Nephron progenitor cell (in vitro differentiated cells): ENCODE data around the gene G6PC3.
A peak's percentile ranks its signal among the peaks of the same experiment; 100 is the strongest.

ENCODE experiments used
- DNase-seq: peaks from one replicate; pipeline ENCODE4 v3.0.0; 2021
- H3K27ac Mint-ChIP-seq: 2 replicates; pipeline ENCODE4 v1.8.0; 2021; ENCODE audit warnings: mild to moderate bottlenecking, moderate library complexity, mixed read lengths
- H3K27me3 Mint-ChIP-seq: 2 replicates; pipeline ENCODE4 v1.8.0; 2021; ENCODE audit warnings: mild to moderate bottlenecking, low read depth, mixed read lengths; ENCODE audit not compliant: poor library complexity
- H3K36me3 Mint-ChIP-seq: 2 replicates; pipeline ENCODE4 v1.8.0; 2021; ENCODE audit warnings: low read depth, mixed read lengths
- H3K4me1 Mint-ChIP-seq: 2 replicates; pipeline ENCODE4 v1.8.0; 2021; ENCODE audit warnings: mixed read lengths
- H3K4me3 Mint-ChIP-seq: 2 replicates; pipeline ENCODE4 v1.8.0; 2021; ENCODE audit warnings: mild to moderate bottlenecking, moderate library complexity, mixed read lengths
- H3K9me3 Mint-ChIP-seq: 2 replicates; pipeline ENCODE4 v1.8.0; 2021; ENCODE audit warnings: mild to moderate bottlenecking, moderate library complexity, mixed read lengths
- TF ChIP-seq, protein P1 (sequence below): fragments of 200-600 bp; sonication (generic); IDR thresholded peaks from 2 replicates; pipeline ENCODE4 v1.5.0; 2021; ENCODE audit warnings: antibody characterized with exemption

G6PC3 gene

DNA sequence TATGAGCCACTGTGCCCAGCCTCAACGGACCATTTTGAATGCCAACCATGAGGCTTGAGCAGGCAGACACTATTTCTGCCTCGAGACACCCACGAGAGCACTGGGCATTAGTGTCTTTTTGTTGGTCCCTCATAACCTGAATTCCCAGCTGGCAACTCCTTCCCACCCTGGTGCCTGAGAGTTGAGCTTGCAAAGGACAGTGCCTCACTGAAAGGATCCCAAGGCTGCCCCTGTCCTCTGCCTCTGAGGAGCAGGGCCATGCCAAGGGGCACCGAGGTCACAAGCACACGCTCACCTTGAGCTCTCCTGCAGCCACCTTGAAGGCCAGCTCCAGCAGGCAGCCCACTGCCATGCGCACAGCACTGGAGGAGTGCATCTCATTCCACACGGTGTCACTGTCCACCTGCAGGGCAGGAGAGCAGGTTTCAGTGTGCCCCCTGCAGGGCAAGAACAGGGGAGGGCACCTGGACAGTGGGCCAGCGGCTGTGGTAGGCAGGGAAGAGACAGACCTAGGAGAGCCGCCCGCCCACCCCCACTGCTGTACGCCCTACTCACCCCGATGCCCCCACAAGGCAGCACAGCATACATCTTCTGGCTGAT lies 12.8 kb downstream of the G6PC3 start:
- no peaks in the 10 kb centered on the region for H3K27me3 Mint-ChIP-seq
- no peak for DNase-seq
- H3K4me1 Mint-ChIP-seq = peaks cover 52% of the 10 kb centered on the region

GRCh38 chr17:44084131-44084538 lies 13.6 kb downstream of the G6PC3 start:
- Mint-ChIP-seq H3K27ac (peak overlapping the region; percentile 92), H3K36me3 (peaks cover 43% of the 10 kb centered on the region), H3K9me3 (no peaks in the 10 kb centered on the region), H3K27me3 (no peaks in the 10 kb centered on the region), H3K4me3 (no peak overlapping the region), H3K4me1 (peaks cover 54% of the 10 kb centered on the region)
- TF ChIP-seq, protein P1, sequence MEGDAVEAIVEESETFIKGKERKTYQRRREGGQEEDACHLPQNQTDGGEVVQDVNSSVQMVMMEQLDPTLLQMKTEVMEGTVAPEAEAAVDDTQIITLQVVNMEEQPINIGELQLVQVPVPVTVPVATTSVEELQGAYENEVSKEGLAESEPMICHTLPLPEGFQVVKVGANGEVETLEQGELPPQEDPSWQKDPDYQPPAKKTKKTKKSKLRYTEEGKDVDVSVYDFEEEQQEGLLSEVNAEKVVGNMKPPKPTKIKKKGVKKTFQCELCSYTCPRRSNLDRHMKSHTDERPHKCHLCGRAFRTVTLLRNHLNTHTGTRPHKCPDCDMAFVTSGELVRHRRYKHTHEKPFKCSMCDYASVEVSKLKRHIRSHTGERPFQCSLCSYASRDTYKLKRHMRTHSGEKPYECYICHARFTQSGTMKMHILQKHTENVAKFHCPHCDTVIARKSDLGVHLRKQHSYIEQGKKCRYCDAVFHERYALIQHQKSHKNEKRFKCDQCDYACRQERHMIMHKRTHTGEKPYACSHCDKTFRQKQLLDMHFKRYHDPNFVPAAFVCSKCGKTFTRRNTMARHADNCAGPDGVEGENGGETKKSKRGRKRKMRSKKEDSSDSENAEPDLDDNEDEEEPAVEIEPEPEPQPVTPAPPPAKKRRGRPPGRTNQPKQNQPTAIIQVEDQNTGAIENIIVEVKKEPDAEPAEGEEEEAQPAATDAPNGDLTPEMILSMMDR = peak; percentile 14
- peak; percentile 39 for DNase-seq

More for the DNA sequence above, 12.8 kb downstream of the G6PC3 start:
- TF ChIP-seq, protein P1 = no peak
- Mint-ChIP-seq H3K36me3 (peaks cover 41% of the 10 kb centered on the region), H3K4me3 (no peak overlapping the region), H3K9me3 (no peaks in the 10 kb centered on the region), H3K27ac (no peak overlapping the region)

DNA sequence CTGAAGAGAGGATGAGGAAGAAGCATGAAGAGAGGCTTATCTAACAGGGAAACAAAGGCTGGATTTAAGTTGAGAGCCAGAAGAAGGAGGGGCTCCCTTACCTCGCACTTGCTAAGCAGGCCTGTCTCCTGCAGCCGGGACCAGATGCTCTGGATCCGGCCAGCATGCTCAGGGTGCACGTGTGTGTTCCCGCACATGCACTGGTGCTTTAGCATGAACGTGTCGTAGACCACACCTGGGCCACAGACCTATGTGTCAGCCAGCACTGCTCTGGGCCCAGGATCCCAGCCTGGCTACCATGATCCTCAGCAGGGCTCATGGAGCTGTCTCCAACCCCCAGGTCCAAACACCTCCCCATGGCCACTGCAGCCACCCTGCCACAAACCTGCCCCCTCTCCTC lies 14.4 kb downstream of the G6PC3 start:
- Mint-ChIP-seq H3K4me1 (peaks cover 53% of the 10 kb centered on the region), H3K27ac (peak overlapping the region; percentile 92), H3K36me3 (peaks cover 38% of the 10 kb centered on the region), H3K27me3 (no peaks in the 10 kb centered on the region), H3K4me3 (no peak overlapping the region), H3K9me3 (no peaks in the 10 kb centered on the region)
- DNase-seq = no peak
- TF ChIP-seq, protein P1 = no peak

DNA sequence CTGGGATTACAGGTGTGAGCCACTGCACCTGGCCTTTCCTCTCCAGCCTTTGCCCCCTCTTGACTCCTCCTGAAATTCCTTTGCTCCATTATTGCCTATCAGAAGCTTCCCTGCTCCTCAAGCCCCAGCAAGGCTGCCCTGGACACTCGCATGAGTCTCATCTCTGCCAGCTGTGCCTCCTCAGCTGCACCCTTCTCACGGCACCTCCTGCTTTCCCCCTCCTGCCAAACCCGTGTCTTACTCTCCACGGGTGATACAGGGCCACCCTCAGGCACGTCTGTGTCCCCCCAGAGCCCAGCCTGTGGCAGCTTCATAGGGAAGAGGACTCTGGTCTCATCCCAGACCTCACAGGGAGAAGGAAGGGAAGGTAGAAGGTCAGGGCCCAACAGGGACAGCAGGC lies 15.4 kb downstream of the G6PC3 start:
- H3K4me1 Mint-ChIP-seq = peaks cover 49% of the 10 kb centered on the region
- no peak for DNase-seq
- H3K27ac Mint-ChIP-seq = peak overlapping the region; percentile 80
- peaks cover 31% of the 10 kb centered on the region for H3K36me3 Mint-ChIP-seq
- TF ChIP-seq, protein P1 = no peak
- no peak overlapping the region for H3K4me3 Mint-ChIP-seq
- H3K27me3 Mint-ChIP-seq = no peaks in the 10 kb centered on the region
- no peaks in the 10 kb centered on the region for H3K9me3 Mint-ChIP-seq

- DNase-seq = no peak
- TF ChIP-seq, protein P1 = no peak
- H3K4me3 Mint-ChIP-seq = peak overlapping the region; percentile 73
These were observed 16.1 kb downstream of the G6PC3 start for GRCh38 chr17:44086364-44087311.

More at GRCh38 chr17:44086364-44087311, 16.1 kb downstream of the G6PC3 start:
- Mint-ChIP-seq H3K27me3 (no peaks in the 10 kb centered on the region), H3K36me3 (peaks cover 37% of the 10 kb centered on the region), H3K27ac (peak overlapping the region; percentile 94), H3K9me3 (no peaks in the 10 kb centered on the region), H3K4me1 (peaks cover 49% of the 10 kb centered on the region)
